HG02938 (cell line): ENCODE results near the gene RCE1.
"Not testable (repeated sequence)": the region's sequence is repeated elsewhere in the genome, so short reads cannot be mapped to it uniquely, and the experiment has no call there.

Experiments used
- ATAC-seq: cut with Tn5 transposase; IDR thresholded peaks from one replicate; pipeline ENCODE4 v1.9.1; 2021; ENCODE audit warnings: mild to moderate bottlenecking, moderate library complexity; ENCODE audit not compliant: unreplicated experiment

Gene RCE1

GRCh38 chr11:66842896-66843775 lies at the start of gene RCE1:
RCE1 (plus strand) TSS chr11:66843441; CDS start chr11:66843456, 15 bp downstream.
- ATAC-seq: peak; percentile 78

- ATAC-seq: not testable (repeated sequence)
These were observed 43.4 kb upstream of the RCE1 start for GRCh38 chr11:66799815-66800214.

- ATAC-seq: peak; percentile 59
These were observed 42.4 kb upstream of the RCE1 start for GRCh38 chr11:66800720-66801428.

- ATAC-seq: no peak
These were observed 33.6 kb upstream of the RCE1 start for GRCh38 chr11:66809592-66809991.

GRCh38 chr11:66810576-66811185 lies 32.6 kb upstream of the RCE1 start:
- no peak for ATAC-seq

GRCh38 chr11:66814678-66815077 lies 28.6 kb upstream of the RCE1 start:
- ATAC-seq: no peak

GRCh38 chr11:66815646-66816045 lies 27.6 kb upstream of the RCE1 start:
- no peak for ATAC-seq

- ATAC-seq: no peak
These were observed 24.8 kb upstream of the RCE1 start for GRCh38 chr11:66818231-66818955.

- no peak for ATAC-seq
These were observed 22.9 kb upstream of the RCE1 start for GRCh38 chr11:66820381-66820780.

GRCh38 chr11:66820901-66821300 lies 22.3 kb upstream of the RCE1 start:
- ATAC-seq: no peak

GRCh38 chr11:66823700-66824099 lies 19.5 kb upstream of the RCE1 start:
- no peak for ATAC-seq

- not testable (repeated sequence) for ATAC-seq
These were observed 18.7 kb upstream of the RCE1 start for GRCh38 chr11:66824573-66824972.

GRCh38 chr11:66834539-66834845 lies 8.7 kb upstream of the RCE1 start:
- ATAC-seq: no peak

- no peak for ATAC-seq
These were observed 8.3 kb upstream of the RCE1 start for GRCh38 chr11:66834943-66835342.

- ATAC-seq: no peak
These were observed 7.4 kb upstream of the RCE1 start for GRCh38 chr11:66835768-66836405.

- no peak for ATAC-seq
These were observed 2.7 kb upstream of the RCE1 start for GRCh38 chr11:66840317-66841091.

GRCh38 chr11:66841861-66842260 lies 1.4 kb upstream of the RCE1 start:
- ATAC-seq: no peak

- ATAC-seq: no peak
These were observed 743 bp upstream of the RCE1 start for GRCh38 chr11:66842501-66842895.

GRCh38 chr11:66843776-66844495 lies 695 bp downstream of the RCE1 start:
- no peak for ATAC-seq
